HepG2 (cell line): ENCODE results near the gene RNF114. TPM values are rescaled to one million over a fixed set of nuclear protein-coding genes. Genes with fewer than 3 reads are reported as not detected.
A peak's percentile ranks its signal among the peaks of the same experiment; 100 is the strongest.

Source experiments
- CHCHD3 ChIP-seq: sonication (generic); formaldehyde crosslinking; IDR thresholded peaks from 2 replicates; pipeline ENCODE4 v1.8.0; 2022; ENCODE audit warnings: mild to moderate bottlenecking, missing genetic modification reagents, moderate library complexity
- ELF3 ChIP-seq: IDR thresholded peaks from 2 replicates; pipeline ENCODE4 v1.6.1; 2016; ENCODE audit warnings: missing genetic modification reagents, missing compliant biosample characterization
- FOXP4 ChIP-seq: sonication (generic); formaldehyde crosslinking; IDR thresholded peaks from 2 replicates; pipeline ENCODE4 v1.4.0; 2020; ENCODE audit warnings: missing genetic modification reagents
- KMT2B ChIP-seq: IDR thresholded peaks from 2 replicates; pipeline ENCODE4 v1.6.1; 2016; ENCODE audit warnings: missing genetic modification reagents, missing compliant biosample characterization
- PPARG ChIP-seq: conservative IDR thresholded peaks from 2 replicates; pipeline ENCODE4 v1.6.1; 2016; ENCODE audit warnings: missing biosample characterization, missing genetic modification reagents
- SKI ChIP-seq: fragments of 450-650 bp; IDR thresholded peaks from one replicate; pipeline ENCODE4 v1.6.1; 2018; ENCODE audit warnings: mild to moderate bottlenecking; ENCODE audit not compliant: partially characterized antibody
- TBP ChIP-seq: sonication (generic); formaldehyde crosslinking; IDR thresholded peaks from 2 replicates; pipeline ENCODE4 v1.5.0; 2020; ENCODE audit warnings: missing genetic modification reagents
- ZBTB49 ChIP-seq: sonication (generic); formaldehyde crosslinking; IDR thresholded peaks from 2 replicates; pipeline ENCODE4 v1.4.0; 2020; ENCODE audit warnings: missing genetic modification reagents, borderline replicate concordance
- ZBTB7B ChIP-seq: sonication (generic); formaldehyde crosslinking; IDR thresholded peaks from 2 replicates; pipeline ENCODE4 v1.4.0; 2020; ENCODE audit warnings: missing genetic modification reagents
- ZIK1 ChIP-seq: sonication (generic); formaldehyde crosslinking; IDR thresholded peaks from 2 replicates; pipeline ENCODE4 v1.5.0; 2020; ENCODE audit warnings: mild to moderate bottlenecking, low read depth, missing genetic modification reagents, borderline replicate concordance
- ZNF256 ChIP-seq: sonication (generic); formaldehyde crosslinking; conservative IDR thresholded peaks from 2 replicates; pipeline ENCODE4 v1.4.0; 2020; ENCODE audit warnings: missing genetic modification reagents
- ZNF614 ChIP-seq: IDR thresholded peaks from 2 replicates; pipeline ENCODE4 v1.6.1; 2018; ENCODE audit warnings: missing biosample characterization, missing genetic modification reagents, inconsistent platforms, borderline replicate concordance
- ZNF768 ChIP-seq: sonication (generic); formaldehyde crosslinking; IDR thresholded peaks from 2 replicates; pipeline ENCODE4 v1.4.0; 2020; ENCODE audit warnings: missing genetic modification reagents
- polyA plus RNA-seq, 8 experiments: library from polyadenylated mRNA; depleted of rRNA in 3 of 8; stranded (reverse) in 7 of 8; unstranded in 1 of 8; fragments of >200 nt; fragmentation: Illumina TruSeq in 4 of 8; extraction: Trizol in 4 of 8; gene quantifications; 2 replicates each; pipeline versions ENCODE4 v1.2.1 to v1.2.3, GENCODE V29; 2011 to 2016; ENCODE audit warnings: low read depth in 4 of 8, missing spikeins in 1 of 8, mixed read lengths in 1 of 8; ENCODE audit not compliant: insufficient read depth in 1 of 8
- total RNA-seq, 5 experiments: library from RNA; depleted of rRNA; stranded (reverse); fragments of >200 nt; fragmentation: Illumina TruSeq; extraction: Trizol; gene quantifications; 2 replicates each; pipeline ENCODE4 v1.2.3, GENCODE V29; 2016; ENCODE audit warnings: low read depth in 1 of 5

Gene RNF114
- total and polyA plus RNA-seq, 2 of the 13 experiments (the other 11 are each of a cell fraction or from before 2014, with no cell fraction given), result 119 to 126 TPM

GRCh38 chr20:49980140-49981008 is 44.2 kb downstream of the RNF114 start (continued):
- TF ChIP-seq ZIK1 (CRISPR knock-in tag) (no peak), CHCHD3 (CRISPR knock-in tag) (0 out of 2 replicates have a peak, but pooled peaks have one; percentile 21), KMT2B (CRISPR knock-in tag) (no peak), ZNF768 (CRISPR knock-in tag) (no peak), FOXP4 (CRISPR knock-in tag) (no peak), ZNF614 (CRISPR knock-in tag) (0 out of 2 replicates have a peak, but pooled peaks have one; percentile 30), SKI (no peak), ZNF256 (CRISPR knock-in tag) (no peak), ZBTB7B (CRISPR knock-in tag) (no peak), TBP (CRISPR knock-in tag) (no peak), ELF3 (CRISPR knock-in tag) (no peak), PPARG (CRISPR knock-in tag) (no peak), ZBTB49 (CRISPR knock-in tag) (no peak)
